Activated CD4-positive, CD25-positive, alpha-beta regulatory T cell (primary cell): ENCODE measurements around the gene PCDH17.

Experiments
- DNase-seq, 4 experiments: peaks; one replicate each; lab custom pipeline; 2025; lab: John Stamatoyannopoulos, UW

Gene PCDH17

GRCh38 chr13:57631596-57632275 is at the start of gene PCDH17:
Gene PCDH17, plus strand, starts transcription at chr13:57631744. Its CDS starts 803 bp downstream, at chr13:57632547.
- DNase-seq = no peak

GRCh38 chr13:57582032-57582431 is 49.5 kb upstream of the PCDH17 start:
- no peak for DNase-seq

- no peak for DNase-seq
Observed at GRCh38 chr13:57583529-57583928, 48.0 kb upstream of the PCDH17 start.

- no peak for DNase-seq
Observed at GRCh38 chr13:57588639-57589038, 42.9 kb upstream of the PCDH17 start.

GRCh38 chr13:57595775-57596174 is 35.8 kb upstream of the PCDH17 start:
- DNase-seq = no peak

- DNase-seq = no peak
Observed at GRCh38 chr13:57601536-57601935, 30.0 kb upstream of the PCDH17 start.

DNA sequence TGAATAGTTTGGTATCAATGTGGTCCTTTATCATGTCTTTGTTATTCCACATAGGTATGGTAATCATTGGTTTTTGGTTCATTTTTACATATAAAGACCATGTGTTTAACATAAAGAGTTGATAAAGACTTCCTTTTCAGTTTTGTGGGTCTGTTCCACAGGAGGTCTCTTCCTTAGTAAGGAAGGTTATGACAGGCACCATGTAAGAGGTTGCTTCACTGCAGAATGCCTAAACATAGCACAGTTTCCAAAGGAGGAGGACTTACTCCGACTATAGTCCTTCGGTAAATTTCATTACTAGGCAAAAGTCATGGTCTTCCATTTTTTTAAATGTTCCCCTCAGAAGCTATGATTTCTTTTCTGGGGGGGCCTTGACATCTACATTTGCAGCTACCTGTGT is 27.1 kb upstream of the PCDH17 start:
- DNase-seq = no peak

- DNase-seq = no peak
Observed at GRCh38 chr13:57611969-57612368, 19.6 kb upstream of the PCDH17 start.

- DNase-seq = no peak
Observed at GRCh38 chr13:57612568-57612967, 19.0 kb upstream of the PCDH17 start.

DNA sequence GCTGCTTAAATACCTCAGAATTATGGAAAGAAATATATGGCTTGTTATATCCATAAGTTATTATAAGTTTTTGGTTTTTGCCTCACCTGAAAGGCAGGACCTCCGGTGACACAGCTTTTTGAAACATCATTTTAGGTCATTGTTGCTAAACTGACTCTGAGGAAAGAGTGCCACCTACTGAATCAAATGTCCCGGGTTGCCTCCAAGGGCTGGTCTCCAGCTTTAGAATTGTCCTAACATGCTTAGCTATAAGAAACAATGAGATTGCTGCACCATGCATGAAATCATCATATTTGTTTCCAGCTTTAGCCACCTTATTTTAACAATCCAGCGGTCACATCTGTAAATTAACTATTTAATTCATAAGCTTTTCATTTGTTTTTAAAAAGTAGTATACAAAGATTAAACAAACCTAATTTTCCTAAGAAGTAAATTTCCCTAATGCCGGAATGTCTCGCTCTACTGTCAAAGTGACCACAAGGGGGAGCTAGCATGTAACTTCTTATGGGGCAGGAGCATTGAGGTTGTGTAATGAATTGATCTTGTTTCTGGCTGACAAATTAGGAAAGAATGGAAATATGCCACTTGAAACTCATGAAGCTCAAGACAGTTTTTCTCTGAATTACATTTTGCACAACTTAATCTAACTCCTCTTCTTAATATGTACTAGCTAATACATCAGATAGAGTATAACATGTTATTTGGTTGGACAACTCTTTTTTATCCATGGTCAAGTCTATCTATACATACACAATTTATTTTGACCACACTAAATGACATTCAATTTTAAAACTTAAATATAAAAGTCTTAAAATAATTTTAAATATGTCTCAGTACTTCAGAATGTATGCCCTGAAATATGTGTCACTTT is 6.7 kb upstream of the PCDH17 start:
- no peak for DNase-seq

DNA sequence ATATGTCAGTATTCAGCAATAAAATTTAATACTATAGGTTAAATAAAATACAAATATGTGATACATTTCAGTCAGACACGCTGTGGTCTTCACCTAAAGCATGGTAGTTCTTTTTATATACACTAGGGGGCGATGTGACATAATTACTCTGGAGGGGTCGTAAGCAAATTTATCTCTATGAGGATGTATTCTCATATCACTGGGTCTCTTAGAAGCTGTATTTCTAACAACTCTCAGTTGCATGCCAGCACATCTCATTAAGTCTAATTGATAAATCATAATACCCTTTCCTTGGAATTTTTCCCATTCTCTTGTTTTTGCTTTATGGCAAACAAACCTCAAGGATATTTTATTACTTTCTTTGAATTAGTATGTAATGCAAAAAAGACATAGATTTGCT is 3.9 kb upstream of the PCDH17 start:
- DNase-seq = no peak

DNA sequence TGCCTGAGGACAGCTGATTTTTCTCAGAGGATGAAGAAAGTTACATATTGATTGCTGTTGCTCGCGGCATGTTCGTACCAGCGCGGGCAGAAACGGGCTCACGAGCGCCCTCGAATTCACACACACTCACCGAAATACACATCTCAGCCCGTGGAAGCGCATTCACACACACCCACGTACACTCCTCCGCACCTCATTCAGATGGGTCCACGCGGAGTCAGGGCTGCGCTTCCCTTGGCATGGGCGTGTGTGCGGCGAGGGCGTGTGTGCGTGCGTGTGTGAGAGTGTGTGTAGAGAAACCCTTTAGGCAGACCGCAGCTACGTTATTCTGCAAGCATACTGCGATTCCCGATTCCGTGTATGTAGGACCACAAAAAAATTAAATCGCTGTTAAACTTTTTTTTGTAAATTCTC is 2.1 kb upstream of the PCDH17 start:
- no peak for DNase-seq

GRCh38 chr13:57629821-57630235 is 1.7 kb upstream of the PCDH17 start:
- DNase-seq = no peak

DNA sequence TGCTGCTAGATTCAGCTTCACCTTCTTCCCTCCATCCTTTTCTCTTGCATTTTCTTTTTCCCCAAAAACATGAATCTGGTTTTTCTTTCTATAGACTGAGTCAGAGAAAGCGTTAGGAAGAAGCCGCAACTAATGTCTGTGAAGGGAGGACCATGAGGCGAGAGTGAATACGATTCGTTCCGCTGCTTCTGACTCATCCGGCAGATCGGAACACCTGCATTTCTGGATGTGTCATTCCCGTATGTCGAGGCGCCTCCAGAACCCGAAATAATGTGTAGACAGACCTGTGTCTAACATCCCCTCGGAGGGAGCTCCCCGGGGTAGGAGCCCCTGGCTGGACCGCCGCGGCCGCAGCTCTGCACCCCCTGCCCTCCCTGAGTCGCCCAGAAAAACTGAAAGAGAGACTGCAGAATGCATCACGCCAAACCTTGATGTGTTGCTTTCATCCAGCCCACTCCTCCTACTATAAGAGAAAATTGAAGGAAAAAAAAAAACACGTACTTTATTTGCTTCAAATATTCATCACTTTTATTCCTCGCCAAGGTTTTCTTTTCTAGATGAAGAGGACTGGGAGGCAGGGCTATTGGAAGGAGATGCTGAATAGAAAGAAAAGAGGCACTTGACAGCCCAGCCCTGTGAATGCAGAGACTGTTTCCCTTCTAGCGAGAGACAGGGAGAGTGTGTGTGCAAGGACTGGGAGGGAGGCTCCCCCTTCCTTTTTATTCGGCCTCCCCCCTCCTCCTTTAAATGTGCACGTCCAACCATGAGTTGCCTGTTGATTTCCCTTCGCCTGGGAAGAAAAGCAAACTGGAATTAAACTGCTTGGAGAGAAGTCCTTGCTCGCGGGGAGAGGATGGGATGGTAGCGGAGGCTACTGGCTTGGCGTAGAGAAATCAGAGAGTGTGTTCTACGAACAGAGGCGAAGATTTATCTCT is 616 bp upstream of the PCDH17 start:
- no peak for DNase-seq

DNA sequence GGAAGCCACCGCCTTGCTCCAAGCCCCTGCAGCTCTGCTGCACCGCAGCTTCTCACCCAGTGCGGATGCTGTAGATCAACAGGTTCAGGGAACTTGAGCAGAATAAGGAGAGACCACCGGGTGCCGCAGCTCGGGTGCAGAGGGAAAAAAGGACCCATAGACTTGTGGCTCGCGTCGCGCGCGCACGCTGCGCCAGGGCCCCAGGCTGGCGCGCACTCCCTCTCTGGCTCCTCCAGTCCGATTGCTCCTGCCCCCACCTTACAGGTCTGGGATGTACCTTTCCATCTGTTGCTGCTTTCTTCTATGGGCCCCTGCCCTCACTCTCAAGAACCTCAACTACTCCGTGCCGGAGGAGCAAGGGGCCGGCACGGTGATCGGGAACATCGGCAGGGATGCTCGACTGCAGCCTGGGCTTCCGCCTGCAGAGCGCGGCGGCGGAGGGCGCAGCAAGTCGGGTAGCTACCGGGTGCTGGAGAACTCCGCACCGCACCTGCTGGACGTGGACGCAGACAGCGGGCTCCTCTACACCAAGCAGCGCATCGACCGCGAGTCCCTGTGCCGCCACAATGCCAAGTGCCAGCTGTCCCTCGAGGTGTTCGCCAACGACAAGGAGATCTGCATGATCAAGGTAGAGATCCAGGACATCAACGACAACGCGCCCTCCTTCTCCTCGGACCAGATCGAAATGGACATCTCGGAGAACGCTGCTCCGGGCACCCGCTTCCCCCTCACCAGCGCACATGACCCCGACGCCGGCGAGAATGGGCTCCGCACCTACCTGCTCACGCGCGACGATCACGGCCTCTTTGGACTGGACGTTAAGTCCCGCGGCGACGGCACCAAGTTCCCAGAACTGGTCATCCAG is 964 bp downstream of the PCDH17 start:
- no peak for DNase-seq

- no peak for DNase-seq
Observed at GRCh38 chr13:57633141-57633949, 1.8 kb downstream of the PCDH17 start.

DNA sequence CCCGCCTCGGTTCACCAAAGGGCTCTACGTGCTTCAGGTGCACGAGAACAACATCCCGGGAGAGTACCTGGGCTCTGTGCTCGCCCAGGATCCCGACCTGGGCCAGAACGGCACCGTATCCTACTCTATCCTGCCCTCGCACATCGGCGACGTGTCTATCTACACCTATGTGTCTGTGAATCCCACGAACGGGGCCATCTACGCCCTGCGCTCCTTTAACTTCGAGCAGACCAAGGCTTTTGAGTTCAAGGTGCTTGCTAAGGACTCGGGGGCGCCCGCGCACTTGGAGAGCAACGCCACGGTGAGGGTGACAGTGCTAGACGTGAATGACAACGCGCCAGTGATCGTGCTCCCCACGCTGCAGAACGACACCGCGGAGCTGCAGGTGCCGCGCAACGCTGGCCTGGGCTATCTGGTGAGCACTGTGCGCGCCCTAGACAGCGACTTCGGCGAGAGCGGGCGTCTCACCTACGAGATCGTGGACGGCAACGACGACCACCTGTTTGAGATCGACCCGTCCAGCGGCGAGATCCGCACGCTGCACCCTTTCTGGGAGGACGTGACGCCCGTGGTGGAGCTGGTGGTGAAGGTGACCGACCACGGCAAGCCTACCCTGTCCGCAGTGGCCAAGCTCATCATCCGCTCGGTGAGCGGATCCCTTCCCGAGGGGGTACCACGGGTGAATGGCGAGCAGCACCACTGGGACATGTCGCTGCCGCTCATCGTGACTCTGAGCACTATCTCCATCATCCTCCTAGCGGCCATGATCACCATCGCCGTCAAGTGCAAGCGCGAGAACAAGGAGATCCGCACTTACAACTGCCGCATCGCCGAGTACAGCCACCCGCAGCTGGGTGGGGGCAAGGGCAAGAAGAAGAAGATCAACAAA is 2.6 kb downstream of the PCDH17 start:
- no peak for DNase-seq

DNA sequence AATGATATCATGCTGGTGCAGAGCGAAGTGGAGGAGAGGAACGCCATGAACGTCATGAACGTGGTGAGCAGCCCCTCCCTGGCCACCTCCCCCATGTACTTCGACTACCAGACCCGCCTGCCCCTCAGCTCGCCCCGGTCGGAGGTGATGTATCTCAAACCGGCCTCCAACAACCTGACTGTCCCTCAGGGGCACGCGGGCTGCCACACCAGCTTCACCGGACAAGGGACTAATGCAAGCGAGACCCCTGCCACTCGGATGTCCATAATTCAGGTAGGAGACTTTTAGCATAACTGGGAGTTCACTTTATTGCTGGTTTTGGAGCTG is 3.3 kb downstream of the PCDH17 start:
- no peak for DNase-seq

DNA sequence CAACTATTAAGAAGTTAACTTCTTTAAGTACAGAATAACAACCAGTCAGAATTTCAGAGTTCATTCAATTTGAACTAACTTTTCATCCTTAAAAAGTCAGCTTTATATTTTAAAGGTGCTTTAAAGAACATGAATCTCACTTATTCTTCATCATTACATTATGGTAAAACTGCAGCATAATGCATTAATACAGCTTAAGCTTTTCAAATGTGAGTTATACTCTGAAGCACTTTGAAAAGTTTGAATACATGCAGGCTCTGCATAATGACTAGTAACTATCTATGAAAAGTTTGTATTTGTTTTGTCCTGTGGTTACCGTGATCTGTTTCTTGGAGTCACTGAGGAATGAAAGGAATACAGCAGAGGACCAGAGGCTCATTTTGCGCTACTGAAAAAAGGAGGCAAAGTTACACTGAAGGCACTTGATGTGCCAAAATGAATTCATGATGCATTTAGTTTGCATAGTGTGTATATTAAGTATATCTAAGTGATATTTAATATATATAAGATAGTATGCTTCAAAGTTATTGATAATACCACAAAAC is 4.1 kb downstream of the PCDH17 start:
- no peak for DNase-seq
